Liver (tissue), 9 donors: ENCODE data around the gene CSNK2A3. TPM values are rescaled to one million over a fixed set of nuclear protein-coding genes. Genes with fewer than 3 reads are reported as not detected.

Experiments
- DNase-seq: peaks from one replicate; pipeline ENCODE4 v3.0.0-alpha.2; 2017; ENCODE audit warnings: low spot score
- H3K27ac ChIP-seq, 2 donors: one replicate each; pipeline ENCODE4 v1.7.0; 2013; ENCODE audit warnings: inconsistent platforms in 2 of 2, low read length in 2 of 2, control low read depth in 1 of 2, low read depth in 1 of 2, mild to moderate bottlenecking in 1 of 2
- H3K27me3 ChIP-seq, 4 donors: one replicate each; pipeline versions ENCODE4 v1.6.1 to v1.7.0; 2013; ENCODE audit warnings: low read length in 3 of 4, inconsistent platforms in 1 of 4, mild to moderate bottlenecking in 1 of 4, moderate library complexity in 1 of 4; ENCODE audit not compliant: control insufficient read depth in 4 of 4, insufficient read depth in 4 of 4
- H3K36me3 ChIP-seq, 4 donors: one replicate each; pipeline versions ENCODE4 v1.6.1 to v1.7.0; 2013; ENCODE audit warnings: low read length in 3 of 4, mild to moderate bottlenecking in 3 of 4, low read depth in 1 of 4, moderate library complexity in 1 of 4; ENCODE audit not compliant: control insufficient read depth in 4 of 4, insufficient read depth in 3 of 4
- H3K4me1 ChIP-seq, 4 donors: one replicate each; pipeline versions ENCODE4 v1.6.1 to v1.7.0; 2013; ENCODE audit warnings: low read length in 3 of 4, mild to moderate bottlenecking in 3 of 4, moderate library complexity in 1 of 4; ENCODE audit not compliant: control insufficient read depth in 4 of 4, insufficient read depth in 4 of 4
- H3K4me3 ChIP-seq, 3 donors: one replicate each; pipeline versions ENCODE4 v1.6.1 to v1.7.0; 2013; ENCODE audit warnings: low read length in 3 of 3, control low read depth in 1 of 3, low read depth in 1 of 3, mild to moderate bottlenecking in 1 of 3
- H3K9ac ChIP-seq, 2 donors: one replicate each; pipeline ENCODE4 v1.7.0; 2013; ENCODE audit warnings: low read length in 2 of 2, mild to moderate bottlenecking in 2 of 2, moderate library complexity in 2 of 2, control low read depth in 1 of 2, low read depth in 1 of 2
- H3K9me3 ChIP-seq, 4 donors: one replicate each; pipeline versions ENCODE4 v1.6.1 to v1.7.0; 2013; ENCODE audit warnings: low read length in 3 of 4; ENCODE audit not compliant: control insufficient read depth in 4 of 4
- ATF3 ChIP-seq: IDR thresholded peaks from 2 replicates; pipeline ENCODE4 v1.6.1; 2016; ENCODE audit warnings: antibody characterized with exemption
- CTCF ChIP-seq: fragments of 150-350 bp; IDR thresholded peaks from 2 replicates; pipeline ENCODE4 v1.5.1; 2017; ENCODE audit warnings: improper control_type of control experiment, low read depth, low read length; ENCODE audit not compliant: missing input control
- EGR1 ChIP-seq, 2 donors: IDR thresholded peaks; 2 replicates each; pipeline ENCODE4 v1.6.1; 2016 to 2018; ENCODE audit warnings: antibody characterized with exemption in 2 of 2, low read depth in 2 of 2
- FOXA1 ChIP-seq: IDR thresholded peaks from 2 replicates; pipeline ENCODE4 v1.6.1; 2016; ENCODE audit warnings: antibody characterized with exemption
- FOXA2 ChIP-seq: IDR thresholded peaks from 2 replicates; pipeline ENCODE4 v1.6.1; 2016; ENCODE audit warnings: antibody characterized with exemption
- GABPA ChIP-seq, 2 donors: IDR thresholded peaks in 1 of 2; conservative IDR thresholded peaks in 1 of 2; 2 replicates each; pipeline ENCODE4 v1.6.1; 2016; ENCODE audit warnings: antibody characterized with exemption in 2 of 2, mild to moderate bottlenecking in 1 of 2, moderate library complexity in 1 of 2
- HNF4A ChIP-seq, 2 donors: conservative IDR thresholded peaks; 2 replicates each; pipeline ENCODE4 v1.6.1; 2016; ENCODE audit warnings: antibody characterized with exemption in 2 of 2, mild to moderate bottlenecking in 2 of 2
- HNF4G ChIP-seq: IDR thresholded peaks from 2 replicates; pipeline ENCODE4 v1.6.1; 2016; ENCODE audit warnings: antibody characterized with exemption
- JUND ChIP-seq, 2 donors: IDR thresholded peaks; 2 replicates each; pipeline ENCODE4 v1.6.1; 2016; ENCODE audit warnings: antibody characterized with exemption in 2 of 2
- MAX ChIP-seq: IDR thresholded peaks from 2 replicates; pipeline ENCODE4 v1.6.1; 2016; ENCODE audit warnings: antibody characterized with exemption
- NR2F2 ChIP-seq: IDR thresholded peaks from 2 replicates; pipeline ENCODE4 v1.6.1; 2016; ENCODE audit warnings: antibody characterized with exemption
- RAD21 ChIP-seq, 2 donors: IDR thresholded peaks; 2 replicates each; pipeline ENCODE4 v1.6.1; 2016; ENCODE audit warnings: antibody characterized with exemption in 2 of 2, mild to moderate bottlenecking in 2 of 2
- REST ChIP-seq: IDR thresholded peaks from 2 replicates; pipeline ENCODE4 v1.6.1; 2016; ENCODE audit warnings: antibody characterized with exemption, mild to moderate bottlenecking
- RXRA ChIP-seq, 2 donors: IDR thresholded peaks; 2 replicates each; pipeline ENCODE4 v1.6.1; 2017 to 2018; ENCODE audit warnings: antibody characterized with exemption in 2 of 2, mild to moderate bottlenecking in 1 of 2
- SP1 ChIP-seq: IDR thresholded peaks from 2 replicates; pipeline ENCODE4 v1.6.1; 2018; ENCODE audit warnings: antibody characterized with exemption, mild to moderate bottlenecking
- TAF1 ChIP-seq: conservative IDR thresholded peaks from 2 replicates; pipeline ENCODE4 v1.6.1; 2016; ENCODE audit warnings: antibody characterized with exemption, mild to moderate bottlenecking
- YY1 ChIP-seq: IDR thresholded peaks from 2 replicates; pipeline ENCODE4 v1.6.1; 2016; ENCODE audit warnings: antibody characterized with exemption, mild to moderate bottlenecking
- ZBTB33 ChIP-seq: IDR thresholded peaks from 2 replicates; pipeline ENCODE4 v1.6.1; 2016; ENCODE audit warnings: antibody characterized with exemption
- WGBS: extraction: QIAGEN DNeasy Blood & Tissue Kit; methylation state at CpG from one replicate; pipeline ENCODE4 v1.1.7; 2013; 5-methylcytosine and 5-hydroxymethylcytosine counted together
- polyA plus RNA-seq, 2 donors: library from polyadenylated mRNA; stranded (reverse) in 1 of 2; unstranded in 1 of 2; fragments of 200-250 nt in 1 of 2; fragments of >200 nt in 1 of 2; fragmentation: Nextera tagmentation in 1 of 2; extraction: Ambion mirVana in 1 of 2; gene quantifications; one replicate each; pipeline versions ENCODE4 v1.2.1 to v1.2.3, GENCODE V29; 2013 to 2015
- total RNA-seq, 2 donors: library from RNA; depleted of rRNA; stranded (reverse); fragments of >200 nt; gene quantifications; one replicate each; pipeline ENCODE4 v1.2.3, GENCODE V29; 2014
- donor health status: healthy.
- donor health status: healthy.
- donor health status: healthy.
- donor health status: healthy.
- donor health status: healthy.

Gene CSNK2A3
- total and polyA plus RNA-seq, 4 donors, result 0.51 to 0.92 (median 0.59) TPM; not detected in 1

- Histone ChIP-seq H3K36me3 (peaks cover 0 to 7% (median 0%) of the 10 kb centered on the region in 4 donors), H3K4me1 (no peaks in the 10 kb centered on the region), H3K4me3 (no peak overlapping the region), H3K27ac (no peak overlapping the region), H3K9ac (no peak overlapping the region), H3K27me3 (no peaks in the 10 kb centered on the region), H3K9me3 (no peaks in the 10 kb centered on the region)
- TF ChIP-seq EGR1 (IDR thresholded peaks at IDR 0.05; ENCODE audit: low read depth in 2 of 2) (no peak), NR2F2 (no peak), TAF1 (no peak), RXRA (IDR thresholded peaks at IDR 0.05) (no peak), MAX (no peak), HNF4G (no peak), SP1 (no peak), FOXA1 (no peak), JUND (IDR thresholded peaks at IDR 0.05) (no peak), HNF4A (conservative IDR thresholded peaks at IDR 0.05) (no peak), FOXA2 (no peak)
- 82% methylated on average over 11 of the region's 11 CpGs for WGBS
- DNase-seq, result no peak
Measured at GRCh38 chr11:11396301-11397035, 43.4 kb upstream of the CSNK2A3 start.

GRCh38 chr11:11395126-11395525 is 42.1 kb upstream of the CSNK2A3 start:
- H3K27me3 ChIP-seq, result no peaks in the 10 kb centered on the region
- H3K9ac ChIP-seq, result no peak overlapping the region
- H3K9me3 ChIP-seq, result no peaks in the 10 kb centered on the region
- peaks cover 0 to 6% (median 0%) of the 10 kb centered on the region in 4 donors for H3K36me3 ChIP-seq
- H3K4me3 ChIP-seq, result no peak overlapping the region
- no peaks in the 10 kb centered on the region for H3K4me1 ChIP-seq
- TF ChIP-seq GABPA (IDR thresholded peaks at IDR 0.05 in 1 of 2, conservative IDR thresholded peaks at IDR 0.05 in 1 of 2) (no peak), RAD21 (IDR thresholded peaks at IDR 0.05) (no peak), HNF4A (conservative IDR thresholded peaks at IDR 0.05) (no peak), FOXA1 (no peak), ATF3 (no peak), YY1 (no peak), ZBTB33 (no peak), HNF4G (no peak)
- no peak overlapping the region for H3K27ac ChIP-seq
- 85% methylated on average over 2 of the region's 2 CpGs for WGBS
- DNase-seq, result no peak

- Histone ChIP-seq H3K36me3 (peaks cover 0 to 4% (median 0%) of the 10 kb centered on the region in 4 donors), H3K4me3 (no peak overlapping the region), H3K4me1 (peaks cover 0 to 3% (median 0%) of the 10 kb centered on the region in 4 donors), H3K9ac (no peak overlapping the region), H3K9me3 (no peaks in the 10 kb centered on the region), H3K27me3 (no peaks in the 10 kb centered on the region), H3K27ac (no peak overlapping the region)
- TF ChIP-seq YY1 (no peak), GABPA (IDR thresholded peaks at IDR 0.05 in 1 of 2, conservative IDR thresholded peaks at IDR 0.05 in 1 of 2) (no peak), MAX (no peak), FOXA1 (no peak), REST (no peak), ATF3 (no peak), TAF1 (no peak), FOXA2 (no peak), SP1 (no peak), CTCF (no peak), JUND (IDR thresholded peaks at IDR 0.05) (no peak), RXRA (IDR thresholded peaks at IDR 0.05) (no peak), RAD21 (IDR thresholded peaks at IDR 0.05) (no peak), HNF4A (conservative IDR thresholded peaks at IDR 0.05) (no peak), NR2F2 (no peak)
- DNase-seq, result no peak
Measured at GRCh38 chr11:11394241-11394640, 41.2 kb upstream of the CSNK2A3 start.
